NCI-H2227 (cell line): ENCODE results near the gene DNAJC16.
"Not testable (repeated sequence)": the region's sequence is repeated elsewhere in the genome, so short reads cannot be mapped to it uniquely, and the experiment has no call there.

Experiments
- DNase-seq: peaks from one replicate; lab custom pipeline; 2025; ENCODE audit not compliant: unreplicated experiment; lab: John Stamatoyannopoulos, UW

Gene DNAJC16

DNA sequence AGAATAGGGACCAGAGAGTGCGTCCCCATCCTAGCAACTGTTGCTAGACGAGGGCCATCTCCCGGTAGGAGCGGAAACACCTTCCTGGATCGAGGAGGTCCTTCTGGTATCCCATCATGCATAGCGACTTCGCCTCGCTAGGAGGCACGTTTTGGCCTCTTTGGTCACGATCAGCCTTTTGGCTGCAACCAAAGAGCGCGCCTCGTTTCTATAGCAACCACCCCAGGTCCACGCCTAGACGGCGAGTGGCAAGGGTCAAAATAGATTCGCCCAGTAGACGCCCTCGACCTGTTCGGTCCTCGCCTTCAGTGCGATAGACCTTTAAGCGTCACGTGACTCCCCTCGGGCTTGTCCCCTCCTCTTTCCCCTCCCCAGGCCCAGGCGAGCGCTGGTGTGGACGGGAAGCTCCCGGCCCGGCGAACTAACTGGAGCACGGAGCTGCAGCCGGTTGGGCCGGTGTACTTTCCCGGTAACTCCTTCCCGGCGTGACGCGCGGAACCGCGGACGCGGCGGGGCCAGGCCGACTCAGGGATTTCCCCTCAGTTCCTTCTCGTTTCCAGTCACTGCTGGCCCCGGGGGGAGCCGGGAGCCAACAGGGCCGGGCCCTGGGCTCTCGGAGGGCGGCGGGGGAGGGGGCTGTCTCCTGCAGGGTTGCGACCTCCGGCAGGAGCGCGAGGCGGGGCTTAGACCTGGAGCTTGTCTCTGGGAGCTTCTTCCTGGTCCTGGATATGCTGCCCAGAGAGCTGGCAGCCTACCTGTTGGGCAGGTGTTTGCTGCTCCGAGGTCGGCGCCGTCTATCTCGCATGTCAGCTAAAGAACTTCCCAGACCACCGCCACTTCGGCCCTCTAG is at the start of gene DNAJC16:
TSS of gene DNAJC16 (plus strand) at position 359 of the 850 bp plus-strand sequence. CDS start 2,258 bp downstream, outside the sequence.
- DNase-seq, result peak; percentile 100

GRCh38 chr1:15476927-15477326 is 49.7 kb upstream of the DNAJC16 start:
- DNase-seq, result no peak

- no peak for DNase-seq
These were observed 48.9 kb upstream of the DNAJC16 start for GRCh38 chr1:15477646-15478212.

DNA sequence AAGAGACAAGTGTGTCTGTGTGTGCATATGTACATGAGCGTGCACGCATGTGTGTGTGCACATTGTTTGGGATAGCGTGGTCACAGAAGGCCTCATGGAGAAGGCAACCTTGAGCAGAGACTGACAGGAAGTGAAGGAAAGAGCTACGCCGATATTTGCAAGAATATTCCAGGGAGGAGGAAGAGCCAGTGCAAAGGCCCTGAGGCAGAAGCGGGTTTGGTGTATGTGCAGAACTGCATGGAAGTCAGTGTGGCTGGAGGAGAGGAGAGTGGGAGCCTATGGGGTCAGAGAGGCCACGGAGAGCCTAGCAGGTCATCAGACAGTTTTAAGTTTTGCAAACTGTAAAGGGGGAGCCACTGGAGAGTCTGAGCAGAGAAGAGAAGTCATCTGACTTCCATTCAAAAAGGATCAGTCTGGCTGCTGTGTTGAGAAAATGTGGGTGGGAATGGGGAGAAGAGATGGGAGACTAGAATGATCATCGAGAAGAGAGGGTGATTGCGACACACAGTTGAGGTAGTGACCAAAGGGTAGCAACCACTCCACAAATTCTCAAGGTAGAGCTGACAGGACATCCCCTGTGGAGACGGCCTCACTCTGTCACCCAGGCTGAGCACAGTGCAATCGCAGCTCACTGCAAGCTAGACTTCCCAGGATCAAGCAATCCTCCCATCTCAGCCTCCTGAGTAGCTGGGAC is 46.8 kb upstream of the DNAJC16 start:
- DNase-seq, result no peak

GRCh38 chr1:15482455-15482854 is 44.2 kb upstream of the DNAJC16 start:
- DNase-seq, result not testable (repeated sequence)

- not testable (repeated sequence) for DNase-seq
These were observed 43.6 kb upstream of the DNAJC16 start for GRCh38 chr1:15482983-15483543.

DNA sequence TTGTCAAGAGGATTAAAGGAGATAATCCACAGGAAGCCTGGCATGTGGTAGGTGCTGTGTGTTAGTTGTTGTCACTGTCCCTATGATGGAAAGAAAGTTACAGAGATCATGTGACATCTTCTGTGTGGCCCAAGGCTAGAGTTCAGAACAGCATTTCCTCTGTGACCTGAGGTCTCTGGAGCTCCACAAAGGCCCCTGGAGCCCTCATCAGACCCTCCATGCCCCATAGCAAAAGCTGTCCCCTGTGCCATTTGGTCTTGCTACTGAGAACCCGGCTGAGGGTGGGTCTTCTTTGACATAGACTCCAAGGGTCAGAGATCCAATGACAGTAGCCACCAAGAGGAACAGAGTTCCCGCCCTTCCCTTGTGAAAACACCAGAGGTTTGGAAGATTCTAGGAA is 42.7 kb upstream of the DNAJC16 start:
- DNase-seq, result no peak

- not testable (repeated sequence) for DNase-seq
These were observed 42.2 kb upstream of the DNAJC16 start for GRCh38 chr1:15484443-15484842.

DNA sequence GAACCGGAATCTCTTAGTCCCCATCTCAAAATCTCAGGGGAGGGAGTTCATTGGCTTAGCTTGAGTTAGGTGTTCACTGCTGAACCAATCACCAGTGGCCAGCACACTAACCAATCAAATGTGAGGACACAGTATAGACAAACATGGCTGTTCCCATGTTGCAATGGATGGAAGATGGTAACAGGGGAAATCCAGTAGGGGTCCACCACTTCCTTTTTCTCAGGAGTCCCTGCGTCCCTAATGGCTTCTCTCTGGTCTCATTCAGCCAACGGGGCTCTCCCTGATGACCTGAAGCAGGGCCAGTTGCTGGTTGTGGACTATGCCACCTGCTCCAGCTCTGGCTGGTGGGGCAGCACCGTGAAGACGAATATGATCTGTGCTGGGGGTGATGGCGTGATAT is 41.0 kb upstream of the DNAJC16 start:
- no peak for DNase-seq

DNA sequence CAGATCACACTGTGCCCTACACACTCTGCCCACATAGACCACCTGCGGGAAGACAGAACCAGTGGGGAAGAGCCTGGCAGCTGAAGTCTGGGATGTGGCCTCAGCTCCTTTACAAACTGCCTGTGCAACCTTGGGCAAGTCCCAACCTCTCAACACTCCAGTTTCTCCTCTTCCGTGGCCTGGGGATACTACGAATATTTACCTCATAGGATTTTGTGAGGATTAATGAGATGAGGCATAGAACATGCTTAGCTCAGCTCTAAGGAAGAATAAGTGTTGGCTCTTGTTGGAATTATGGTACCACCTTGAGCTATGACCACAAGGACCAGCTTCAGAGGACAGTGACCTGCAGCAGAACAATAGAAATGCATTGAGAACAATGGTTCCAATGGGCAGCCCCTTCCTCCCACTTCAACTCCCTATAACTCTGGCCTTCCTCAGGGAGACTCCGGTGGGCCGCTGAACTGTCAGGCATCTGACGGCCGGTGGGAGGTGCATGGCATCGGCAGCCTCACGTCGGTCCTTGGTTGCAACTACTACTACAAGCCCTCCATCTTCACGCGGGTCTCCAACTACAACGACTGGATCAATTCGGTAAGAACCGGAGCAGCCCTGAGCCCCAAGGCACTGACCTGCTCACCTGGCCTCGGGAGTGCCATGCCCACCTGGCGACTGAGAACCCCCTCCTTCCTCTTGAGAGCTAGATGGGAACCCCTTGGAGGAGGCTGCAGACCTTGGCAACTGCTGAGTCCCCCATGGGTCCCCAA is 39.6 kb upstream of the DNAJC16 start:
- not testable (repeated sequence) for DNase-seq

GRCh38 chr1:15488371-15488770 is 38.3 kb upstream of the DNAJC16 start:
- DNase-seq, result no peak

- DNase-seq, result no peak
These were observed 37.5 kb upstream of the DNAJC16 start for GRCh38 chr1:15489052-15489736.

DNA sequence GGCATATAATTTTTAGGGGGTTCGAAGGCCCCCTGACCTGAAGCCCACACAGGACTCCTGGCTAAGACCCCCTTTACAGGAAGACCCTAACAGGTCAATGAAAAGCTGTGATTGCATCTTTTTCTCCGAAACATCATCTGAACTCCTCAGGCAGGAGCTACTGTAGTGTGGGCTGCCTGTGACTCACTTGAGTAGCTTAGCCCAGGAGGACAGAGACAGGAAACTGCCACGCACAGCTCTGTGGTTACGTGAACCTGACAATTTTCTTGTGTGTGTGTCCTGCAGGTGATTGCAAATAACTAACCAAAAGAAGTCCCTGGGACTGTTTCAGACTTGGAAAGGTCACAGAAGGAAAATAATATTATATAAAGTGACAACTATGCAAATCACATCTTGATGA is 35.6 kb upstream of the DNAJC16 start:
- not testable (repeated sequence) for DNase-seq

GRCh38 chr1:15492596-15492995 is 34.1 kb upstream of the DNAJC16 start:
- no peak for DNase-seq

DNA sequence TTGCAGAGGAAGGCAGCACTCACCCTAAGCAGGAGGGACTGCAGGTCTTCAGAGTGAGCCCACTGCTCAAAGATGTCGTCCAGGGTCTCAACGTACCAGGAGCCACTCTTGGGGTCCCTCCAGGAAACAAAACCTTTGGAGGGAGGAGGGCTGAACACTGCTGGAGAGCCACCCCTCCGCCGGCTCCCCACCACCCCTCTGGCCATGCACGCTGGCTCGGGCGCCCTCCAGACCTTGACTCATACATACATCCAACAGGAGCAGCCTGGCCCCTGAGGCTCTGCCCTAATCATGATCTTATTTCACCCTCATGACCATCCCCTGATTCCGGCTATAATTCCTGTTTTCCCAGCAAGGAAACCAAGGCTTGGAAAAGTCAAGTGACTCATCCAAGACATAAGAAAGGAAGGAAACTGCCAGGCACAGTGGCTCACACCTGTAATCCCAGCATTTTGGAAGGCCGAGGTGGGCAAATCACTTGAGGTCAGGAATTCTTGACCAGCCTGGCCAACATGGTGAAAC is 32.7 kb upstream of the DNAJC16 start:
- no peak for DNase-seq

DNA sequence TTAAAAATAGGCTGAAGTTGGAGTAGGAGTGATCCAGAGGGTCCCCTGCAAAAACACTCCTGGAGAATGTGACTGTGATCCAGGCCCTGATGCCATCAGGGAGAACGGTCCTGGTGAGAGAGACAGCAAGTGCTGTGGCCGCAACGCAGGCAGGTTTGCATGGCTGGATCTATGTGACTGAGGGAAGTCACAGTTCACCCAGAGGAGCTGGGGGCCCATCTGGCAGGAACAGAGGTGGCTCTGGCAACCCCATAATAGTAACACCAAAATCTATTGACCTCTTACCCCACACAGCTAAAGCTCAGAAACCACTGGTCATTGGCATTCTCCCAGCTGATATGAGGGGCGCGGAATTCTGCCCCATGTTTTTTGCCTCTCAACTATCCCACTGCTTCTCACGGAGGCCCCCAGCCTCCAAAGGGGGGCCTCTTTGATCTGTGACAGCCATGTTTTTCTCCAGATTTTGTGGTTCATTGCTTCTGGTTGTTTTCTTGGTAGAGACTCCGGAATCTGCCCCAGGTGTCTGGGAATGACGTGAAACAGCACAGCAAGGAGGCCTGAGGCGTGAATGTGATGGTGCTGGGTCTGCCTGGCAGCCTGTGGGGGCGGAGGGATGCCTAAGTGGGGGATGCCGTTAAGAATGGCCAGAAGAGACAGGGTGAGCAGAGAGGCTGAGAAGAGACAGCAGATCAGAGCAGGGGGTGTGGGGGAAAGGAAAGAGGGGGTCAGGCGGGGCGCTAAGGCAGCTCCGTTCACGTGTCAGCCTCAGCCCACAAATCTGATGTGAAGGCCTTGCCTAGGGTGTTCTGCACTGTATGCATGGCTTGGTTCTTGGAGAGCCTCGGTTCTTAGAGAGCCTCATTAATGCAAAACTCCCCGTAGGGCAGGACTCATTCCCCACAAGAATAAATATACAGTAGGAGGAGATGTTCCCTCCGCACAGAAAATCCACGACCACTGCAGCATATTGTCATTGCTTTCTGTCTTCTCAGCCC is 26.2 kb upstream of the DNAJC16 start:
- DNase-seq, result no peak

GRCh38 chr1:15501208-15502032 is 25.2 kb upstream of the DNAJC16 start:
- DNase-seq, result peak; percentile 69

GRCh38 chr1:15504436-15504835 is 22.2 kb upstream of the DNAJC16 start:
- no peak for DNase-seq
